HepG2 (cell line): ENCODE results near the gene PARN. TPM values are rescaled to one million over a fixed set of nuclear protein-coding genes. Genes with fewer than 3 reads are reported as not detected.
A peak's percentile ranks its signal among the peaks of the same experiment; 100 is the strongest.

Experiments used
- ARID2 ChIP-seq: sonication (generic); formaldehyde crosslinking; IDR thresholded peaks from 2 replicates; pipeline ENCODE4 v1.8.1; 2022; ENCODE audit warnings: mild to moderate bottlenecking, missing genetic modification reagents, borderline replicate concordance
- ATF7-NPFF ChIP-seq: sonication (generic); formaldehyde crosslinking; IDR thresholded peaks from 2 replicates; pipeline ENCODE4 v1.8.1; 2023; ENCODE audit warnings: mild to moderate bottlenecking, low read depth, missing genetic modification reagents, moderate library complexity
- BCL6 ChIP-seq: IDR thresholded peaks from 2 replicates; pipeline ENCODE4 v1.6.1; 2016; ENCODE audit warnings: missing genetic modification reagents, missing compliant biosample characterization
- CBX5 ChIP-seq: sonication (generic); formaldehyde crosslinking; IDR thresholded peaks from 2 replicates; pipeline ENCODE4 v1.4.0; 2020; ENCODE audit warnings: missing genetic modification reagents, borderline replicate concordance
- CHCHD3 ChIP-seq: sonication (generic); formaldehyde crosslinking; IDR thresholded peaks from 2 replicates; pipeline ENCODE4 v1.8.0; 2022; ENCODE audit warnings: mild to moderate bottlenecking, missing genetic modification reagents, moderate library complexity
- DNMT1 ChIP-seq: sonication (generic); formaldehyde crosslinking; IDR thresholded peaks from 2 replicates; pipeline ENCODE4 v1.5.1; 2020; ENCODE audit warnings: mild to moderate bottlenecking, missing genetic modification reagents
- DPF2 ChIP-seq: sonication (generic); formaldehyde crosslinking; IDR thresholded peaks from 2 replicates; pipeline ENCODE4 v1.4.0; 2020; ENCODE audit warnings: mild to moderate bottlenecking, low read depth, missing genetic modification reagents, borderline replicate concordance
- DR1 ChIP-seq: sonication (generic); formaldehyde crosslinking; IDR thresholded peaks from 2 replicates; pipeline ENCODE4 v1.8.0; 2021; ENCODE audit warnings: mild to moderate bottlenecking, missing genetic modification reagents, inconsistent platforms
- EHMT2 ChIP-seq: fragments of 200-600 bp; sonication (generic); IDR thresholded peaks from 2 replicates; pipeline ENCODE4 v1.7.0; 2017; ENCODE audit warnings: antibody characterized with exemption, low read depth, low read length, borderline replicate concordance
- EZH2 ChIP-seq: conservative IDR thresholded peaks from 2 replicates; pipeline ENCODE4 v1.6.1; 2012; ENCODE audit warnings: mild to moderate bottlenecking, low read depth, low read length, moderate library complexity
- HCFC1 ChIP-seq: fragments of 150-350 bp; IDR thresholded peaks from 2 replicates; pipeline ENCODE4 v1.6.1; 2014; ENCODE audit warnings: low read depth, low read length
- MIER3 ChIP-seq: IDR thresholded peaks from 2 replicates; pipeline ENCODE4 v1.6.1; 2016; ENCODE audit warnings: missing compliant biosample characterization, borderline replicate concordance
- RFX3 ChIP-seq: IDR thresholded peaks from 2 replicates; pipeline ENCODE4 v1.6.1; 2016; ENCODE audit warnings: missing biosample characterization, missing genetic modification reagents
- TBX3 ChIP-seq: fragments of 450-650 bp; IDR thresholded peaks from 2 replicates; pipeline ENCODE4 v1.6.1; 2017; ENCODE audit warnings: antibody characterized with exemption, mild to moderate bottlenecking, inconsistent platforms, borderline replicate concordance
- U2AF1 ChIP-seq: fragments of 200-400 bp; formaldehyde crosslinking; optimal IDR thresholded peaks from 2 replicates; pipeline ENCODE3; 2017; ENCODE audit warnings: mild to moderate bottlenecking, low read depth, low read length
- ZFP37 ChIP-seq: sonication (generic); formaldehyde crosslinking; IDR thresholded peaks from 2 replicates; pipeline ENCODE4 v1.4.0; 2020; ENCODE audit warnings: missing genetic modification reagents, borderline replicate concordance
- ZFY ChIP-seq: sonication (generic); formaldehyde crosslinking; IDR thresholded peaks from 2 replicates; pipeline ENCODE4 v1.4.0; 2020; ENCODE audit warnings: missing genetic modification reagents
- ZKSCAN5 ChIP-seq: sonication (generic); formaldehyde crosslinking; IDR thresholded peaks from 2 replicates; pipeline ENCODE4 v1.5.1; 2020; ENCODE audit warnings: mild to moderate bottlenecking, missing genetic modification reagents
- ZNF124 ChIP-seq: sonication (generic); formaldehyde crosslinking; IDR thresholded peaks from 2 replicates; pipeline ENCODE4 v1.4.0; 2020; ENCODE audit warnings: missing genetic modification reagents
- ZNF234 ChIP-seq: sonication (generic); formaldehyde crosslinking; conservative IDR thresholded peaks from 2 replicates; pipeline ENCODE4 v1.5.1; 2020; ENCODE audit warnings: mild to moderate bottlenecking, missing genetic modification reagents
- ZNF260 ChIP-seq: sonication (generic); formaldehyde crosslinking; IDR thresholded peaks from 2 replicates; pipeline ENCODE4 v1.4.0; 2020; ENCODE audit warnings: missing genetic modification reagents, low read depth, mild to moderate bottlenecking, borderline replicate concordance
- ZNF263 ChIP-seq: sonication (generic); formaldehyde crosslinking; IDR thresholded peaks from 2 replicates; pipeline ENCODE4 v1.4.0; 2020; ENCODE audit warnings: missing genetic modification reagents
- ZNF501 ChIP-seq: sonication (generic); formaldehyde crosslinking; IDR thresholded peaks from 2 replicates; pipeline ENCODE4 v1.5.1; 2020; ENCODE audit warnings: mild to moderate bottlenecking, moderate library complexity, missing genetic modification reagents
- ZNF564 ChIP-seq: sonication (generic); formaldehyde crosslinking; IDR thresholded peaks from 2 replicates; pipeline ENCODE4 v1.8.1; 2023; ENCODE audit warnings: mild to moderate bottlenecking, missing genetic modification reagents
- ZNF615 ChIP-seq: sonication (generic); formaldehyde crosslinking; IDR thresholded peaks from 2 replicates; pipeline ENCODE4 v1.5.0; 2020; ENCODE audit warnings: mild to moderate bottlenecking, missing genetic modification reagents, borderline replicate concordance
- ZNF720 ChIP-seq: sonication (generic); formaldehyde crosslinking; IDR thresholded peaks from 2 replicates; pipeline ENCODE4 v1.4.0; 2020; ENCODE audit warnings: missing genetic modification reagents
- ZNF788 ChIP-seq: sonication (generic); formaldehyde crosslinking; IDR thresholded peaks from 2 replicates; pipeline ENCODE4 v1.5.0; 2020; ENCODE audit warnings: mild to moderate bottlenecking, missing genetic modification reagents, borderline replicate concordance
- ZNF883 ChIP-seq: sonication (generic); formaldehyde crosslinking; IDR thresholded peaks from 2 replicates; pipeline ENCODE4 v1.5.1; 2020; ENCODE audit warnings: mild to moderate bottlenecking, missing genetic modification reagents; ENCODE audit errors: not compliant biosample characterization
- polyA plus RNA-seq, 8 experiments: library from polyadenylated mRNA; depleted of rRNA in 3 of 8; stranded (reverse) in 7 of 8; unstranded in 1 of 8; fragments of >200 nt; fragmentation: Illumina TruSeq in 4 of 8; extraction: Trizol in 4 of 8; gene quantifications; 2 replicates each; pipeline versions ENCODE4 v1.2.1 to v1.2.3, GENCODE V29; 2011 to 2016; ENCODE audit warnings: low read depth in 4 of 8, missing spikeins in 1 of 8, mixed read lengths in 1 of 8; ENCODE audit not compliant: insufficient read depth in 1 of 8
- total RNA-seq, 5 experiments: library from RNA; depleted of rRNA; stranded (reverse); fragments of >200 nt; fragmentation: Illumina TruSeq; extraction: Trizol; gene quantifications; 2 replicates each; pipeline ENCODE4 v1.2.3, GENCODE V29; 2016; ENCODE audit warnings: low read depth in 1 of 5
- TF ChIP-seq, protein P1 (sequence below): sonication (generic); formaldehyde crosslinking; IDR thresholded peaks from 2 replicates; pipeline ENCODE4 v1.8.0; 2022; ENCODE audit warnings: low read depth, missing genetic modification reagents
- TF ChIP-seq, protein P2 (sequence below): sonication (generic); formaldehyde crosslinking; IDR thresholded peaks from 2 replicates; pipeline ENCODE4 v1.8.0; 2022; ENCODE audit warnings: missing genetic modification reagents, mild to moderate bottlenecking, moderate library complexity, borderline replicate concordance

Gene PARN
- total and polyA plus RNA-seq, 2 of the 13 experiments (the other 11 are each of a cell fraction or from before 2014, with no cell fraction given), result 13.3 to 47.6 TPM

- TF ChIP-seq CBX5 (CRISPR knock-in tag) (no peak; the same call in 1 of the 2 replicates), ZNF124 (CRISPR knock-in tag) (no peak), ZNF788 (CRISPR knock-in tag) (0 out of 2 replicates have a peak, but pooled peaks have one; percentile 27), DPF2 (CRISPR knock-in tag) (no peak), ZFY (no peak), ZNF883 (CRISPR knock-in tag) (no peak), ZNF720 (CRISPR knock-in tag) (no peak), MIER3 (no peak), ZFP37 (no peak), ARID2 (CRISPR knock-in tag) (no peak), EHMT2 (no peak; the same call in 1 of the 2 replicates), ZNF501 (CRISPR knock-in tag) (no peak), CHCHD3 (CRISPR knock-in tag) (no peak), U2AF1 (no peak), DNMT1 (CRISPR knock-in tag) (no peak), ZKSCAN5 (CRISPR knock-in tag) (no peak), ZNF564 (CRISPR knock-in tag) (no peak), EZH2 (no peak), DR1 (CRISPR knock-in tag) (no peak), ZNF615 (no peak), ATF7-NPFF (CRISPR knock-in tag) (no peak), HCFC1 (no peak), BCL6 (CRISPR knock-in tag) (no peak), ZNF263 (CRISPR knock-in tag) (no peak), ZNF260 (CRISPR knock-in tag) (no peak), TBX3 (no peak), ZNF234 (CRISPR knock-in tag) (no peak), RFX3 (CRISPR knock-in tag) (no peak)
- TF ChIP-seq, protein P1, sequence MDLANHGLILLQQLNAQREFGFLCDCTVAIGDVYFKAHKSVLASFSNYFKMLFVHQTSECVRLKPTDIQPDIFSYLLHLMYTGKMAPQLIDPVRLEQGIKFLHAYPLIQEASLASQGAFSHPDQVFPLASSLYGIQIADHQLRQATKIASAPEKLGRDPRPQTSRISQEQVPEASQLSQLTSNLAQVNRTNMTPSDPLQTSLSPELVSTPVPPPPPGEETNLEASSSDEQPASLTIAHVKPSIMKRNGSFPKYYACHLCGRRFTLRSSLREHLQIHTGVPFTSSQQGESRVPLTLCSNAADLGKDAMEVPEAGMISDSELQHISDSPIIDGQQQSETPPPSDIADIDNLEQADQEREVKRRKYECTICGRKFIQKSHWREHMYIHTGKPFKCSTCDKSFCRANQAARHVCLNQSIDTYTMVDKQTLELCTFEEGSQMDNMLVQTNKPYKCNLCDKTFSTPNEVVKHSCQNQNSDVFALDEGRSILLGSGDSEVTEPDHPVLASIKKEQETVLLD (CRISPR knock-in tag), result no peak
- TF ChIP-seq, protein P2, sequence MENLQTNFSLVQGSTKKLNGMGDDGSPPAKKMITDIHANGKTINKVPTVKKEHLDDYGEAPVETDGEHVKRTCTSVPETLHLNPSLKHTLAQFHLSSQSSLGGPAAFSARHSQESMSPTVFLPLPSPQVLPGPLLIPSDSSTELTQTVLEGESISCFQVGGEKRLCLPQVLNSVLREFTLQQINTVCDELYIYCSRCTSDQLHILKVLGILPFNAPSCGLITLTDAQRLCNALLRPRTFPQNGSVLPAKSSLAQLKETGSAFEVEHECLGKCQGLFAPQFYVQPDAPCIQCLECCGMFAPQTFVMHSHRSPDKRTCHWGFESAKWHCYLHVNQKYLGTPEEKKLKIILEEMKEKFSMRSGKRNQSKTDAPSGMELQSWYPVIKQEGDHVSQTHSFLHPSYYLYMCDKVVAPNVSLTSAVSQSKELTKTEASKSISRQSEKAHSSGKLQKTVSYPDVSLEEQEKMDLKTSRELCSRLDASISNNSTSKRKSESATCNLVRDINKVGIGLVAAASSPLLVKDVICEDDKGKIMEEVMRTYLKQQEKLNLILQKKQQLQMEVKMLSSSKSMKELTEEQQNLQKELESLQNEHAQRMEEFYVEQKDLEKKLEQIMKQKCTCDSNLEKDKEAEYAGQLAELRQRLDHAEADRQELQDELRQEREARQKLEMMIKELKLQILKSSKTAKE (CRISPR knock-in tag), result no peak
These were observed 144.1 kb downstream of the PARN start (continued) for GRCh38 chr16:14485811-14486519.
